Fibroblast of skin of left quadriceps (primary cell): Measurements from ENCODE around the gene USP43.

Experiments
- DNase-seq, 2 experiments: peaks; one replicate each; pipeline ENCODE4 v3.0.0-alpha.2; 2013; ENCODE audit warnings: low read depth in 2 of 2

Gene USP43

DNA sequence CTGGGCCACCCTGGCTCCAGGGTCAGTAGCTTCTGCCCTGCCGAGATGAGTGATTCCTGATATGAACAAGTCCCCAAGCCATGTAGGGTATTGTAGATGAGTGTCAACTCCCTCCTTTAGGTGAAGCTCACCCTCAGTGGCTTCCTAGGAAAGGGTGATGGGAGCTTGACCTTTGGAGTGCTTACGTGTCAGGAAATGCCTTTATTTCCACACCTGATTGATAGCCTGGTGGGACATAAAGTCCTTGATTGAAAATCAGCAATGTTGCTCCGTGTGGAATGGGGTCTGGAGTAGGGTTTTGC is 58.4 kb downstream of the USP43 start:
- DNase-seq, result no peak

DNA sequence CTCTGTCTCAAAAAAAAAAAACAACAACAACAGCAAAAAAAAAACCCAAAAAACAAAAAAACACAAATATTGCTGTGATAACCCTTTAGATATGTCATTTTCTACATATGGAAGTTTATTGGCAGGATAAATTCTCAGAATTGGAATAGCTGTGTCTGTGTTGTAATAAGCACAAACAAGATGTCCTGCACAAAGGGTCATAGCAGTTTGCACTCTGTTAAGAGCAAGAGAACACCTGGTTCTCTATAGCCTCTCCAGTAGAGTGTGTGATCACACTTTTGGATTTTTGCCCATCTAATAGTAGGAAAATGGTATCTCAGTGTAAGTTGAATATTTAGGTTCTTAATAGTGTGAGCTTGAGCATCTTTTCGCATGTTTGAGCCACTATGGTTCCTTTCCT is 60.4 kb downstream of the USP43 start:
- no peak for DNase-seq

DNA sequence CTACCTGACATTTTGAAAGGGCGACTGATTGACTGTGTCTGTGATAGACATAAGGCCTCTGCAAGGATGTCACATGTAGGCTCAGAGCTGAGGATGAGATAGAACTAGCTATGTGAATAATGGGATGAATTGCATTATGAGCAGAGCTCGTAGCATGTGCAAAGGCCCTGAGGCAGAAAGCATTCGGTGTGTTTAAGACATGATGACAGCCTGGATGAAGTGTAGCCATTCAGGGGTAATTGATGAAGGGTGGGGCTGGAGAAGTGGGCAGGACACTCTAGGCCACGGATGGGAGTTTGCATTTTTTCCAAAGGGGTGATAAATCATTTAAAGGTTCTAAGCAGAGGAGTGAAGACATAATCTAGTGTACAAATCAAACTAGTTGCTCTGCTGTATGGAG is 62.6 kb downstream of the USP43 start:
- no peak for DNase-seq

DNA sequence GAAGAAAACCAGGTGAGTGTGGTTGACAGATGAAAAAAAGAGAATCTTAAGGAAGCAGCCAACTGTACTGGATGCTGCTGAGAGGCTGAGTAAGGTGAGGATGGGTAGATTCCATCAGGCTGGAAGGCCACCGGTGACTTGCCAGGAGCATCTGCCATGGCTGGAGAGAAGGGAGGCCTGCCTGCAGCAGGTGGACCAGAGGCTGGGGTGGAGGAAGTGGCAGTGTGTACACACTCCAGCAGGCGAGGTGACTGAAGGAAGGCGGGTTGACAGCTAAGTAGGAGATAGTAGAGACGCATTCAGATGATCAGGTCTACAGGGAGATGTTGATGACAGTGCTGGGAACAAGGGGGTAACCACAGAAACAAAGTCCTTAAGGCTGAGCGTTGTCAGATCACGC is 69.5 kb downstream of the USP43 start:
- no peak for DNase-seq

DNA sequence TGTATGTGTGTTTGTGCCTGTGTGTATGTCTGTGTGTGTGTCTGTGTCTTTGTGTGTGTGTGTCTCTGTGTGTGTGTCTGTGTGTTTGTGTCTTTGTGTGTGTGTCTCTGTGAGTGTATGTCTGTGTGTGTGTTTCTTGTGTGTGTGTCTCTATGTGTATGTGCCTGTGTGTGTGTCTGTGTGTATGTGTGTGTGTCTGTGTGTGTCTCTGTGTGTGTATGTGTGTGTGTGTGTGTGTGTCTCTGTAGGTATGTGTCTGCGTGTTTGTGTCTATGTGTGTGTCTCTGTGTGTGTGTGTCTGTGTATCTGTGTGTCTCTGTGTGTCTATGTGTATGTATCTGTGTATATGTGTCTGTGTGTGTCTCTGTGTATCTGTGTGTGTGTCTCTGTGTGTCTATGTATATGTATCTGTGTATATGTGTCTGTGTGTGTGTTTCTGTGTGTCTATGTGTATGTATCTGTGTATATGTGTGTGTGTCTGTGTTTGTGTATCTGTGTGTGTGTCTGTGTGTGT is 70.2 kb downstream of the USP43 start:
- no peak for DNase-seq

DNA sequence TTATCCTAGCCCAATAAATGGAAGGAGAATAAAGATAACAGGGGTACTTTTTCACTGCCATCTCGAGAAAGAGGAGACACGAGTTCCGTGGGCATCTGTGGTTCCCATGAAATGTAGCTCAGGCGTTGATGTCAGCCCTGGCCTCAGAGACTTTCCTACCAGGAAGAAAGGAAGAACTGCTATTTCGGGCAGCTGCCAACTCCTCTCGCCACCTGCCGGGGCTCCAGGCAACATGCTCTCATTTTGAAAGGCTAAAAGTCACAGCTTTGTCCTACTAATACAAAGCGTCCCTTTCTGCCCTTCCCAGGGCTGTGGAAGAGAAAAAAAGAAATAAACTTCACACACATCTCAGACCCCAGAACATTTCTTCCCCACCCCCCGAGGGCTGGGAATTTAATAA is 80.3 kb downstream of the USP43 start:
- DNase-seq, result no peak

DNA sequence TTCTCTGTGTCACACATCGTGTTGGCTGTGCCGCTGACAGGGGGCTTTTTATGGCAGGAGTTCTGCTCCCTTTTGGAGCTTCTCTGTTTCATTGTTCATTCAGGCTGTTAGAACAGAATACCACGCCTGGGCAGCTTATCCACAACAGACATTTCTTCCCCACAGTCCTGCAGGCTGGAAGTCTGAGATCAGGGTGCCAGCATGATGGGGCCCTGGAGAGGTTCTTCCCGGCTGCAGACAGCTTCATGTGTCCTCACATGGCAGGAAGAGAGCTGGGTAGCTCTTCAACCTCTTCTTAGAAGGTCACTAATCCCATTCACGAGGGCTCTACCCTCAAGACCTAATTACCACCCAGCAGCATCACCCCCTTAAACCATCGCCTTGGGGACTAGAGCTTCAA is 81.0 kb downstream of the USP43 start:
- no peak for DNase-seq

DNA sequence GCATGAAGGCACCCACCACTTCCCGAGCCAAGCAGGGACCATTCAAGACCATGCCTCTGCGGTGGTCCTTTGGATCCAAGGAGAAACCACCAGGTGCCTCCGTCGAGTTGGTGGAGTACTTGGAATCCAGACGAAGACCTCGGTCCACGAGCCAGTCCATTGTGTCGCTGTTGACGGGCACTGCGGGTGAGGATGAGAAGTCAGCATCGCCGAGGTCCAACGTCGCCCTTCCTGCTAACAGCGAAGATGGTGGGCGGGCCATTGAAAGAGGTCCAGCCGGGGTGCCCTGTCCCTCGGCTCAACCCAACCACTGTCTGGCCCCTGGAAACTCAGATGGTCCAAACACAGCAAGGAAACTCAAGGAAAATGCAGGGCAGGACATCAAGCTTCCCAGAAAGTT is 82.7 kb downstream of the USP43 start:
- no peak for DNase-seq

DNA sequence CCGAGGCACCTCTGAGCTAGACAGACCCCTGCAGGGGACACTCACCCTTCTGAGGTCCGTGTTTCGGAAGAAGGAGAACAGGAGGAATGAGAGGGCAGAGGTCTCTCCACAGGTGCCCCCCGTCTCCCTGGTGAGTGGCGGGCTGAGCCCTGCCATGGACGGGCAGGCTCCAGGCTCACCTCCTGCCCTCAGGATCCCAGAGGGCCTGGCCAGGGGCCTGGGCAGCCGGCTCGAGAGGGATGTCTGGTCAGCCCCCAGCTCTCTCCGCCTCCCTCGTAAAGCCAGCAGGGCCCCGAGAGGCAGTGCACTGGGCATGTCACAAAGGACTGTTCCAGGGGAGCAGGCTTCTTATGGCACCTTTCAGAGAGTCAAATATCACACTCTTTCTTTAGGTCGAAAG is 83.2 kb downstream of the USP43 start:
- no peak for DNase-seq

DNA sequence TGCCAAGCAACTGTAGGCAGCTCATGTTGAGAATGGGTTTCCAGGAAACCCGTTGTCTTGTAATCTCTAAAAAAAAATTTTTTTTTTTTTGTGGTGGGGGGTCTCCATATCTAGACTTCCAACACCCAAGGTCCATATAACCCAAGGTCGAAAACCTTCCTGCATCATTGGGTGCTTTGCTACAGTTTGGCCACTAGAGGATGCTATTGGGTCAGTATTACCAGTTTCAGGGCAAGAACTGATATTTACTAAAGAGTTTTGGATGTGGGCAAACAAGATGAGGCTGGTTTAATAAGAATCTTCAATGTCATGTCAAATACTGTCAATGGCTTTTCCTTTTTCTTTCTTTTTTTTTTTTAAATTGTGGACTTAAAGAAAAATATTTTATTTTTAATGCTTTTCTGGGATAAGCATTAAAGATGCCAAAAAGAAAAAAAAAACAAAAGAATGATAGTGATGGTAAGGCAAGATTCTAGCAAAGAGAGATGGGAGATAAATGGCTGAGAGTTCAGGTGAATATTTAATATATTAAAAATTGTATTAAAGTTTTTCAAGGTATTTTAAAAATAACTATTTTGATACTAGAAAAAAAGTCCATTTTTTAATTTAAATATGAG is 83.8 kb downstream of the USP43 start:
- DNase-seq, result peak; percentile 19 to 26

DNA sequence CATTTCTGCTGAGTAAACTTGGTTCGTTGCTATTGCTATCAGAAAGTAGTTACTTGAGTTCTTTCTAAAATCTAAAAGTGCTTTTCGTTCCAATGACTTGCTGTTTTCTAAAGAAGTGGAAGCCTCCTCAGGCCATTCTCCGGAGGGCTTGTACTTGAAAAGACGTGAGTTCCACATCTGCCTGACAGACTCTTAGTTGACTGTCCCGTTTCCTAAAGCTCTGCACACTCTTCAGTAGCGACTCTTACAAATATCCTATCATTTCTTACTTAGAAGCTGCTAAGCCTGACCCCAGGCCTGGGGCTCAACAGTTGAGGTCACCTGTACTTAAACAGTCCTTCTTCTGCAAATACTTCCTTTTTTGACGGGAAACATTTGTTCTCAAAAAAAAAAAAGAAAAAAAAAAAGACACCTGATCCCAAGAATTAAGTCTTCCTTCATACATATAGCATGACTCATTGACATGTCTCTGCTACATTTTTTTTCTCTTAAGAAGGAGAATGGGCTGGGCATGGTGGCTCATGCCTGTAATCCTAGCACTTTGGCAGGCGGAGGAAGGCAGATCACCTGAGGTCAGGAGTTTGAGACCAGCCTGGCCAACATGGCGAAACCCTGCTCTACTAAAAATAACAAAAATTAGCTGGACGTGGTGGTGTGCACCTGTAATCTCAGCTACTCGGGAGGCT is 84.6 kb downstream of the USP43 start:
- no peak for DNase-seq

DNA sequence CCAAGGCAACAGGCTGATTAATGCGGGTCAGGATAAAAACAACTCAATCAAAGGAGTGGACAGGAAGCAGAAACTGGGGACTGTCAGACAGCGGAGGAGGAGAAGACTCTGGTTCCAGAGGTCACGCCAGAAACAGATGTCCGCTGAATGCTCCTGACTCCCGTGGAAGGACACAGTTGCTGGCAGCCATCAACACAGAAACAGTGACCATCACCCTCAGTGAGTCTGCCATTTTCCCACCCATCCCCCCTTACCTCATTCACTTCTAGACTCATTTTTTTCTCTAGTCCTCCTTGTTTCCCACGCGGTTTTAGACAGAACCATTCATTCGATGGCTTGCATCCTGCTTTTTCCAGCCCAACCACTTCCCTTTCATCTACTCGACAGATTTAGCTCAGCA is 105.2 kb downstream of the USP43 start:
- no peak for DNase-seq

DNA sequence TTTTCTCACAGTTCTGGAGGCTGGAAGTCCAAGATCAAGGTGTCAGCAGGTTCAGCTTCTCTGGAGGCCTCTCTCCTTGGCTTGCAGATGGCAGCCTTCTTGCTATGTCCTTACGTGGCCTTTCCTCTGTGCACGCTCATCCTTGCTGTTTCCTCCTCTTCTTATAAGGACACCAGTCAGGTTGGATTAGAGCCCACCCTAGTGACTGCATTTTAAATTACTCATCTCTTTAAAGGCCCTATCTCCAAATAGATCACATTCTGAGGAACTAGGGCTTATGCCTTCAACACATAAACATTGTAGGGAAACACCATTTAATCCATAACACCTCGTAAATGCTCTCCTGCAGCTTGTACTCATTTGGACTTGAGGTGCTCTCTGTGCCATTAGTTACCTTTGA is 109.8 kb downstream of the USP43 start:
- DNase-seq, result no peak

DNA sequence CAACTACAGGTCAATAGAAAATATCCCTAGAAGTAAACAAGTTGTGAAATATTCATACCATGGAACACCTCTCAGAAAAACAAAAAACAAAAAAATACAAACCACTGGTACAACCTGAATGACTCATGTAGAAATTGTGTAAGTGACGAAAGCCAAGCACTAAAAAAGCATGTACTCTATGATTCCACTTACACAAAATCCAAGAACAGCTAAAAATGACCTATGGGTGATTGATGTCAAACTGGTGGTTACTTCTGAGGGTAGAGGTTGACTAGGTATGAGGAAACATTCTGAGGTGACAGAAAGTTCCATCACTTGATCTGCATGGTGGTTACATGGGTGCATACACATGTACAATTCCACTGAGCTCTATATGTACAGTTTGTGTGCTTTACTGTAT is 114.9 kb downstream of the USP43 start:
- no peak for DNase-seq

DNA sequence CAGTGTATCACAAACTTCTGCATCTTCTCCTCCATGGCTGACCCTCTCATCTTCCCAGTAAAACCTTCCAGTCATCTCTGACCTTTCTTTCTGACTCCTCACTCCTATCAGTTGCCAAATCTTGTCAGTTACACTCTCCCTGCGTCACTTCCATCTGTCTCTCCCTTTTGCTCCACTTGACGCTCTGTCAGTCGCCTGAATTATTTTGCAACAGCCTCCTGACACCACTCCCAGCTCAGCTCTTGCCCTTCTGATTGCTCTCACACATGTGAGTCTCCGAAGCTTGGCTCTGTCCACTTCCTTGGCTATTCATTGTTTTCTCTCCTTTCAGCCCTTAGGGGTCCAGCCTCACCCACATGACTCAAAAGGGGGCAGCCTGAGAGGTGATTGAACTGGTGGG is 118.3 kb downstream of the USP43 start:
- no peak for DNase-seq

DNA sequence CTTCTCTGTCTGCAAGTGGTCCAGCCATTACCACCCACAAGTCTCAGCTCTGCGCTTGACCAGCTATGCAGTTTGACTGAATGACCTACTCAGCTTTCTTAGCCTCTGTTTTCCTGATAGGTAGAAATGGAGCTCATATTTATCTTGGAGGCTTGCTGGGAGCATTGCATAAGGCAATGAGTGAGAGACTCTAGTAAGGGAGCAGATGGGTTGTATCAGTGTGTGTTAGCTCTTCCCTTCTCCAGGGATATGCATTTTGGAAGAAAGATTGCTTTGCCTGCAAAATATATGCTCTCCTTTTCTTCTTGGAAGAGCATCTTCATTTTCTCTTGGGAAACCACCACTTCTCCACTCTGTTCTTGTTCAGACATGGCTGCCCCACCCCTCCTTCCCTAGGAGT is 120.0 kb downstream of the USP43 start:
- no peak for DNase-seq

DNA sequence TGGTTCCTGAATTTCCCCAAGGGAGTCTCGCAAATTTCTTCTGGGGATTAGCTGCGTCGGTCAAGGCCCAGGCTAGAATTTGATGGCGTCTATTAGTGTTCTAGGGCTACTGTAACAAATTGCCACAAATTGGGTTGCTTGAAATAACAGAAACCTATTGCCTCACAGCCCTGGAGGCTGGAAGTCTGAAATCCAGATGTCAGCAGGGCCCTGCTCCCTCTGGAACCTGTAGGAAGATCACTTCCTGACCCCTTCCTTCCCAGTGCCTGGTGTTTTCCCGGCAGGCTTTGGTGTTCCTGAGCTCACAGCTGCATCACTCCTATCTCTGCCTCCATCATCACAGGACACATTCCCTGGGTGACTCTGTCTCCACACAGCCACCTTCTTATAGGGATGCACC is 121.7 kb downstream of the USP43 start:
- no peak for DNase-seq

DNA sequence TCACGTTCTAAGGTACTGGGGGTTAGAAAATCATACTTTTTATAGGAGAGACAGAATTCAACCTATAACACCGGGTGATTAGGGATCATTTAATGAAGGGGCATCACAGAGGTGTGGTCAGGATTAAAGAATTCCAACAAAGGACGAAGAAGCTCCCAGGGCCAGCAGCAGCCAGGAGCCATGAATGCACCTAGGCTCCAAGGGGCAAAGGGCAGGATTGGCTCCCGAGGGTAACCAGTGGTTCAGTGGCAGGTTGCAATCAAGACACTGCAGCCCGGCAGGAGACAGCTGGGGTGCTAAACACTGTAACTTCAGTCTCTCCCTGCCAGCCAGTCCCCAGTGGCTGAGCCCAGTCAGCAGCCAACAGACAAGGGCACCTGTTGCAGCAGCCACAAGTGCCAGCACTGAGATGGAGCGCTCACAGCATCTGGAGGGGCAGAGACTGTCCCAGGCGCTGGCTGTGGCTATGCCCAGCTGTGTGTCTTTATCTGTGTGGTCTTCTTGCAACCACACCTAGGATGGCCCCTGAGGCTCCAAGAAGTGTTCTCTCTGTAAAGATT is 122.2 kb downstream of the USP43 start:
- no peak for DNase-seq

DNA sequence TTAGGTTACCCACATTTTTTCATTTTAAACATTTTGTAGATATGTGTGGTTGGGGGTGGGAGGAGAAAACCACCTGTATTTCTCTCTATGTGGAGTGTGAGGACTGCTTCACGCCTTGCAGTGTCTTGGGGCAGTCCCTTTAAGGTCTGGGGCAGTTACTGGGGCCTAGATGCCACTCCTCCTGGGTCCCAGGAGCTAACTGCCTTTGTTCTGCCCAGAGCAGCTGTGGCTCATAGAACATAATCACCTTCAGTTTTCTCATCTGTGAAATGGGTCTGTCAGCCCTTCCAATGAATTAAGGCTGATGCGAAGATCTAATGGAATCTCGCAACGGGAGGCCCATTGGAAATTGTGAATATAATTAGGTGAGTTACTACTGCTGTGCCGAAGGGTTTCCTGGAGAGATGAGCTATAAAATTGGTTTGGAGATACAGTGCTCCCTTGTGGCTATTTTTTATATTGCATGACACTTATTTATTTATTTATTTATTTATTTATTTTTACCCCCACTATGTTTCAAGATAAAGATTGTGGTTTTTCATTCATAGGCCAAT is 123.1 kb downstream of the USP43 start:
- peak in 1 of 2 experiments; percentile 9 for DNase-seq

DNA sequence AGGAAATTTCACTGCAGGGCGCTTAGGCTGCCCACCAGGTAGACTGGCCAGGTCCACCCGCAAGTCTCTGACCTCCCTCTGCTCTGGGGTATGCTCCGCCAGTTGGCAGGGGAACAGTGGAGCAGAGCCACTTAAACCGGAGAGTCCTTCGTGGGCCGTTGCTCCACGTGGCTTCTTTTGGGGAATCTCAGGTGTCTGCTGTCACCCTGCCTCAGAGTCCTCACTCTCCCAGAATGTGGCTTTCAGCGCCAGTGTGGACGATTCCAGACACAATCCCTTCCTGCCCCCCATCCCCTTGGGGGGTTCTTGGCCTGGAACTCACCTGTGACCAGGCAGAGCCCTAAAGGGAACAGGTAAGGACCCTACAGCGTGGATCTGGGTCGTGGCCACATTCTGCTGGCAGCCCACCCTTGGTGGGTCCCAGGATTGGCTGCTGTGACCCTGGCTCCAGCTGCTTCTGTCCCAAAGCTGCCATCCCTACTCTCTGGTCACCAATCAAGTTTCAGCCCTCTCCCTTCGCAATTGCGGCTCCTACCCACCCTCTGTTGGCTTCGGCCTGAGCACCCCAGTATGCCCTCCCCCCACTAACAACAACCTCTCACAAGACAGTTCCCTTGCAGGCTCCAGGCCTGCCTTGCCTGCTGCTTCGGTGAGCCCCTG is 123.8 kb downstream of the USP43 start:
- DNase-seq, result no peak

DNA sequence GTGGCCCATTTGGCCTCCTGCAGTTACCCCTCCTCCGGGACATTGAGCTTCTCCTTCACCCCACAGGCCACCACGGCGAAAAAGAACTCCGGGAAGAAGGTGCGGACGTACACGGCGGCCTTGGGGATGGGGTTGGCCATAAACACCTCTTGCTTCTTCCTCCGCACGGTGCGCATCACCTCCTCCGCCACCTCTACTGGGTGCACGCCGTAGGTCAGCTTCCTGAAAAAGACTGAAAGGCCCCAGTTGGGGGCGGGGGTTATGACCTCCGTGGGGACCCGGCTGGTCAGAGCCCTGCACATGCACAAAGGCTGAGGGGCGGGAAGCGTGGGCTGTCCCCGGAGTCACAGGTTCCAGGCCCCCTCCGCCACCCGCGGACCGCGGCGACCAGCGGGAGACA is 126.1 kb downstream of the USP43 start:
- DNase-seq, result no peak

DNA sequence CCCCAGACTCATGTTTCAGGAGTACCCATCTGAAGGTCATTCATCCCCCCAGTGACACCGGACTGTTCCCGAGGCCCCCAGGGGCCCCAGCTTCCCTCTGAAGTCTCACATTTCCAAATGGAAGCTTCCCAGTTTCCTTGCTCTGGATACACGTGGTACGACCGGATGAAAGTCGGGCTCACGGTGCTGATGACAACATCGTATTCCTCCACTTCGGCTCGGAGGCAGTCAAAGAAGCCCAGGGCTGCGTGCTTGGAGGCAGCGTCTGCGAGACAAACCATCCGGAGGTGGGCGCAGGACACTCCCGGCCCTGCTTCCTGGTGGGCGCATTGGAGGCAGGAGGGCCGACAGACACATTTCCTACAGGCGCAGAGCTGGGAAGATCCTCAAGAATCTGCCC is 127.3 kb downstream of the USP43 start:
- DNase-seq, result no peak

DNA sequence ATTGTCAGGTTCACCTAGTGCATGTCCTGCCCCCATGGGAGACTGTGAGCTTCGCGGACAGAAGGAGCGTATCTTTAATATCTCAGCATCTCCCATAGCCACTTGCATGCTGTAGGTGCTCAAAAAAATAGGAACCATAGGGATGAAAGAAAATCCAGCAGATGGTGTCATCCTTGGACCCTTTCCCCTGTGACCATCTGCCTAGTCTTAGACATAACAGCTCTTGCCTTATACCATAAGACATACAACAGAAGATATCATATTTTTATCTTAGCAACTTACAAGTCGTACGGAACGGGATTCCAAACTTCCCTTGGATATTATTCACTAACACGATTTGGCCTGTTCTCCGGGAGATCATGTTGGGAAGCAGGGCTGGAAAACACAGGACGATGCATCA is 131.6 kb downstream of the USP43 start:
- no peak for DNase-seq
